GM19239 (cell line): ENCODE results near the gene TOMM5.
"Not testable (repeated sequence)": the region's sequence is repeated elsewhere in the genome, so short reads cannot be mapped to it uniquely, and the experiment has no call there.

Experiments used
- DNase-seq: peaks from one replicate; pipeline ENCODE4 v3.0.0; 2011; ENCODE audit warnings: low spot score; ENCODE audit not compliant: insufficient read length
- FAIRE-seq: peaks from 2 replicates; lab custom pipeline; 2011; peaks lifted over from hg19 to GRCh38; lab: Jason Lieb, UNC

Gene TOMM5

DNA sequence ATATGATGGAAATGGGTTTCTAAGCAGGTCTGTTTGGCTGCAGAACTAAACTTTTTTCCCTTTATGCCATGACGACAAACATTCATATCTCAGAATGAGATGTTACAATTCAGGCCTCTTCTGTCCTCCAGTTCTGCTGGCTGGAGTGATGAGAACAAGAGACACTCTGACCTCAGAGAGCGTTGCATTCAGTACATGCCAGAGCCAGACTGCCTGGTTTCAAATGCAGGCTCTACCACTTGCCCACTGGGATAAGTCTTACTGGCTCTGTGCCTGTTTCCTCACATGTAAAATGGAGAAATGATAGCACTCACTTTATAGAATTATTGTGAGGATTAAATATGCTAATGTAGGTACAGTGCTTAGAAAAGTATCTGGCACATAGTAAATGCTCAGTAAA is 24.8 kb upstream of the TOMM5 start:
- DNase-seq (no peak), FAIRE-seq (no peak)

- no peak for DNase-seq
- FAIRE-seq: no peak
These were observed 19.6 kb upstream of the TOMM5 start for GRCh38 chr9:37611961-37612360.

DNA sequence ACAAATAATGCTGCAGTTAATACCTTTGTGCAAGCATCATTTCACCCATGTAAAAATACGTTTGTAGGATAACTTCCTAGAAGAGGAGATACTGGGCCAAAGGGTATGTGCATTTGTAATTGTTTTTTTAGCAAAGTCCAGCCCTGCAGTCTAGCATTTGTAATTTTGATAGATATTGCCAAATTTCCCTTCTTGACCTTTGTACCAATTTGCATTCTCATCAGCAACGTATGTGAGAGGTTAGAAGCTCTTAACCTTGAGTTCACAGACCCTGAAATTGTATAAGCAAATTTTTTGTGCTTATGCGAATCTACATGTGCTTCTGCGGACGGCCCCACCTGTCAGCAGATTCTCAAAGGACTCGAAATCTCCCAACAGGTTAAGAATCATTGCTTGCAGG is 18.6 kb upstream of the TOMM5 start:
- no peak for FAIRE-seq
- DNase-seq: no peak

GRCh38 chr9:37609735-37610397 is 17.5 kb upstream of the TOMM5 start:
- FAIRE-seq: no peak

DNA sequence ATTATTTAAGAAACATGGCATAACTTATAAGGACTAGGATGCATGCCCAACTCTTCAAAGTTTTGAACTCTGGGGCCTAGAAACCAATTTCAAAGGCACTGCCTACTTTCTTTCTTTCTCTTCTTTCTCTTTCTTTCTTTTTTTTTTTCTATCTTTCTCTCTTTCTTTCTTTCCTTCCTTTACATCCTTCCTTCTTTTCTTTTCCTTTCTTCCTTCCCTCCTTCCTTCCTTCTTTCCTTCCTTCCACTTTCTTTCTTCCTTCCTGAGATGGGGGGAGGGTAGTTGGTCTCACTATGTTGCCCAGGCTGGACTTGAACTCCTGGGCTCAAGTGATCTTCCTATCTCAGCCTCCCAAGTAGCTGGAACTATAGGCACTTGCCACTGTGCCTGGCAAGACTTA is 15.9 kb upstream of the TOMM5 start:
- FAIRE-seq (no peak), DNase-seq (no peak)

More at GRCh38 chr9:37609735-37610397, 17.5 kb upstream of the TOMM5 start:
- no peak for DNase-seq

DNA sequence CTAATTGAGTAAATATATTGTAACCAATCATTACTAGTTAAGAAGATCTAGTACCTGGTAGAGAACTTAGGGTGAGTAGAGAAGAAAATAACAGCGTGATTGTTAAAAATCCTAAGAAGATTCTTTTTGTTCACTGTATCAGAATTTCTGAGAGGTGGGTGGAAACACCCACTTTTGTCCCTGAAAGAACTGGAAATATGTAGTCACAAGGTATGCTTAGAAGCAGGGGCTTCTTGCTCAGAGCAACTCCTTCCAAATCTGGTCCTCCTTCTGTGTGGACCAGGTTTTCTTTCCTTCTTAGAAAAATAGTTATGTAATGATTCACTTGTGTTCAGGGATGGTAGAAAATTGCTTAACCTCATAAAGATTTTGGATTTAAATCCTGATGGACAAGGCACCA is 11.9 kb upstream of the TOMM5 start:
- no peak for FAIRE-seq
- DNase-seq: no peak

DNA sequence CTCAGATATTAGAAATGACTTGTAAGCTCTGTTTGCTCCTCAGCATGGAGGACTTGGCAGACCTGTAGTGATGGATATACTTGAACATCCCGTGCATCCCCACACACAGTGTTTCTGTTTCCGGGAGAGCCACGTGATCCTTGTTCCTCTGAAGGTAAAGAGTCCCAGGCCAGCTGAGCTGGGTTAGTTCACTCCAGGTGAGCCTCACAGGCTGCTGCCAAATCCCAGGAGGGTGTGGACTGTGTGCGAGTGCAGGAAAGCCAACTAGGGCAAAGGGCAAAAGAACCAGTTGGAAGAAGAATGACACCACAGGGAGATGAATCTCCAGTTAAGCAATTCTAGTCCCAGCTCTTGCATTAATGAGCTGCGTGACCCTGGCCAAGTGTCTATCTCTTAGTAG is 10.4 kb upstream of the TOMM5 start:
- DNase-seq (no peak), FAIRE-seq (no peak)

DNA sequence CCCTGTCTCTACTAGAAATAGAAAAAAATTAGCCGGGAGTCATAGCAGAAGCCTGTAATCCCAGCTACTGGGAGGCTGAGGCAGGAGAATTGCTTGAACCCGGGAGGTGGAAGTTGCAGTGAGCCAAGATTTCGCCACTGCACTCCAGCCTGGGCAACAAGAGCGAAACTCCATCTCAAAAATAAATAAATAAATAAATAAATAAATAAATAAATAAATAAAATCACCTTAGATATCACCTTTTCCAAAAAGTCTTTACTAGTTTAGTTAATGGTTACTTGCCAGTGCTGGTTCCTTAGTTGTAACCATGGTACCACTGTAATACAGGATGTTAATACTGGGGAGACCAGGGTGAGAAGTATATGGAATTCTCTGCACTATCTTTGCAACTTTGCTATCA is 9.7 kb upstream of the TOMM5 start:
- FAIRE-seq, DNase-seq: not testable (repeated sequence)

DNA sequence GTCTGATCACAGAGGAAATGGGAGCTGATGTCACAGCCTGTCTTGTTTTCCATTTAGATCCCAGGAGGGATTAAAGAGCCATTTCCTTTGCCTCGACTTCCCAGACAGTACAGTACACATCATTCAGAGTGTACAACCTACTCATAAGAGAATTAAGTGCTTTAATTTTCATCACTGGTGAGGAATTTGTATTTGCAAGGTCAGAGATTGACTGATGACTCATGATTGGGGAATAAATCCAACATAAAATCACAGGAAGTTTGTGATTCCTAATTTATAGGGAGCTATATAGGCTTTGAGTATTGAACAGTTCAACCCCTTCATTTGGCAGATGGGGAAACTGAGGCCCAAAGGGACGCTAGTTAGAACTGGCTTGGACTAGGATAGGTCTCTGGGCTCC is 4.1 kb upstream of the TOMM5 start:
- DNase-seq (no peak), FAIRE-seq (no peak)

DNA sequence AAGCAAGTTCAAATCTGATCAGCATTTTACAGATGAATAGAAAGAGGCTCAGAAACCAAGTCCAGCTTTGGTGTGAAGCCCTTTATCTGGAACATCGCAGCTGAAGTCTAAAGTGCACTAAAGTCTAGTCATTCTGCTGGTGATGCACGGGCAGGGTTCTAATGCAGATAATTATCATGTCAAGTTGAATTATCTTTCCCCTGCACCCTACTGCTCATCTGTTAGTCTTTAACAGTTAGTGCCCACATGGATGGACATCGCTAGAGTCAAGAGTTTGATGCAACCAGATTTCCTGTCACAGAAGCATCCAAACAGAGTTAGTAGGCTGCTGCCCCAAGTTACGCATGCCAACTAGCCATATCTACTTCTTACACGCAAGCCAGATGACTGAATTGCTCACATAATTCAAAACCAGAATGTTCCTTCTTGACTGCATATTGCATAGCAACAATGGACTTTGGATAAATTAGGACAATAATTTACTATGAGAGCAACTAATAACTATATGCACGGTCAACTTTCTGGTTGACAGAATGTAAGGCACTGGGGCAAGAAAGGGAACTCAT is 1.6 kb upstream of the TOMM5 start:
- FAIRE-seq (no peak), DNase-seq (no peak)

- FAIRE-seq: no peak
- no peak for DNase-seq
These were observed 4.9 kb downstream of the TOMM5 start for GRCh38 chr9:37587521-37587920.

DNA sequence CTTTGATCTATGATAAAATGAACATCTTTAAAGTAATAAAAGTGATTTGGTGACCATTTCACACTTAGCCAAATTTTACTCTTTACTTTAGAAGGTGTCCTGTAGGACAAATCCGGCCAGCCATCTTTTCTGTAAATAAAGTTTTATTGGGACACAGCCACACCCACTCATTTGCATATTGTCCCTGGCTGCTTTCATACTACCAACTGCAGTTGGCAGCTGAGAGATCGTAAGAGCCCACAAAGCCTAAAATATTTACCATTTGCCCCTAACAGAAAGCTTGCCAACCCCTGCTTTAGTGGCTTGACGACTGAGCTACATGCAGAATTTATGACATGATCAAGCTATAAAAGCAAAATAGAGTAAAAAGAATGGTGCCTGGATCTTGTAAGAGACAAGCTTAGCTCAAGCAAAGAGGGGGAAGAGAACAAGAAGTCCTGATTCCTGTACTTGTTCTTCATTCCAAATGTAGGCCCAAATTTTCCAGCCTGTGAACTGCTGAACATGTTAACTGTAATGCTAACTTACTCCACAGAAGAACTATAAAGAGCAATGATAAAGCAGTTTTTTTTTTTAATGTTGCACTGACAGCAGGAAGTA is 8.8 kb downstream of the TOMM5 start:
- FAIRE-seq (peak; percentile 11), DNase-seq (no peak)

- peak; percentile 91 for FAIRE-seq
- DNase-seq: no peak
These were observed 9.7 kb downstream of the TOMM5 start for GRCh38 chr9:37582548-37583157.

GRCh38 chr9:37575921-37576721 is 16.3 kb downstream of the TOMM5 start, which contains the start of gene FBXO10:
TSS of gene FBXO10 (minus strand) at chr9:37576380. CDS start at chr9:37541768, 34,612 bp downstream.
- peak; percentile 40 for DNase-seq
- peak; percentile 39 for FAIRE-seq

- no peak for DNase-seq
- FAIRE-seq: peak; percentile 35
These were observed 16.9 kb downstream of the TOMM5 start for GRCh38 chr9:37575511-37575914.

- FAIRE-seq (no peak), DNase-seq (no peak)
These were observed 17.4 kb downstream of the TOMM5 start for GRCh38 chr9:37575001-37575400.

GRCh38 chr9:37574241-37574721 is 18.1 kb downstream of the TOMM5 start:
- FAIRE-seq (no peak), DNase-seq (no peak)

DNA sequence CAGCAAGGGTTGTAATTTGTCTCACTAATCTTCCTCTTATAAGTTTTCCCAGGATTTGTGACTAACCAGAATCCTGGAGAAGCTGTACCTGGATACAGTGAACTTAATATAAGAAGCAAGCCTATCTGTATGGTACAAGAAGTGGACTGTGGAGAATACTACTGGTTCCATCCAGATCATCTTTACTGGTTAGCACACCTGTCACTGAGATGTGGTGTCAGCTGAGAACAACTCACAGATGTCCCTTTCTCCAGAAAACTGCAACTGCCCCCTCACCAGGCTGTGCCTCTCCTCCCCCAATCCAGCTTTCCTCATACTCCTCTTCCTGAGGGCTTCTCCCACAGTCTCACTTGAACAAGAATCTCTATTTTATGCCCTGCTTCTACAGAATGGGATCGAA is 21.1 kb downstream of the TOMM5 start:
- DNase-seq: no peak
- FAIRE-seq: no peak

DNA sequence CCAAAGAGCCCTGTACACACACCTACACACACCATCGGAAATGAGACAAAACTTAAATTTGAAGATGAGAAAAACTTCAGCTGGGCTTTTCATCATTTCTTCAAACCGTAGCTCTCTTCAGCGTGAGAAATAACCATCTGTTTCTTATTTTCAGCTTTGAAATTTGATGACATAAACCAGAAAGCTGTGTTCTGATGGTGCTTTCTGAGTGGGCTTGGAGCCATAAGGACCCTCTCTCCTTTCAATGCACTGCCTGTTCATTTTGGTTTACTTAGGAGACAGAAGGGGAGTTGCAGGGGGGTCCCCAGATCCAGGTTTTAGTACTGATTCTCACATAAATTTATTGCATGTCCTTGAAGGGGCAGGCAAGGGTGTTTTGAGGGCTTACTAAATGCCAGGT is 25.7 kb downstream of the TOMM5 start:
- peak; percentile 74 for FAIRE-seq
- no peak for DNase-seq
